PFSK-1 (cell line): ENCODE data around the gene ILK.

Experiments used
- POLR2AphosphoS5 ChIP-seq: IDR thresholded peaks from 2 replicates; pipeline ENCODE4 v1.6.1; 2012; ENCODE audit warnings: low read depth, mild to moderate bottlenecking, control low read depth, low read length, moderate library complexity
- SIN3A ChIP-seq: IDR thresholded peaks from 2 replicates; pipeline ENCODE4 v1.6.1; 2012; ENCODE audit warnings: mild to moderate bottlenecking, low read length, moderate library complexity, borderline replicate concordance; ENCODE audit not compliant: insufficient read depth
- TAF1 ChIP-seq: IDR thresholded peaks from 2 replicates; pipeline ENCODE4 v1.6.1; 2012; ENCODE audit warnings: low read length, control low read depth, borderline replicate concordance; ENCODE audit not compliant: insufficient read depth
- TF ChIP-seq, protein P1 (sequence below), 2 experiments: IDR thresholded peaks; 2 replicates each; pipeline versions ENCODE4 v1.6.1 to v1.8.0; 2011 to 2012; ENCODE audit warnings: low read depth in 2 of 2, low read length in 2 of 2, control low read depth in 1 of 2, inconsistent platforms in 1 of 2, mild to moderate bottlenecking in 1 of 2, moderate library complexity in 1 of 2; ENCODE audit not compliant: insufficient read depth in 1 of 2

DNA sequence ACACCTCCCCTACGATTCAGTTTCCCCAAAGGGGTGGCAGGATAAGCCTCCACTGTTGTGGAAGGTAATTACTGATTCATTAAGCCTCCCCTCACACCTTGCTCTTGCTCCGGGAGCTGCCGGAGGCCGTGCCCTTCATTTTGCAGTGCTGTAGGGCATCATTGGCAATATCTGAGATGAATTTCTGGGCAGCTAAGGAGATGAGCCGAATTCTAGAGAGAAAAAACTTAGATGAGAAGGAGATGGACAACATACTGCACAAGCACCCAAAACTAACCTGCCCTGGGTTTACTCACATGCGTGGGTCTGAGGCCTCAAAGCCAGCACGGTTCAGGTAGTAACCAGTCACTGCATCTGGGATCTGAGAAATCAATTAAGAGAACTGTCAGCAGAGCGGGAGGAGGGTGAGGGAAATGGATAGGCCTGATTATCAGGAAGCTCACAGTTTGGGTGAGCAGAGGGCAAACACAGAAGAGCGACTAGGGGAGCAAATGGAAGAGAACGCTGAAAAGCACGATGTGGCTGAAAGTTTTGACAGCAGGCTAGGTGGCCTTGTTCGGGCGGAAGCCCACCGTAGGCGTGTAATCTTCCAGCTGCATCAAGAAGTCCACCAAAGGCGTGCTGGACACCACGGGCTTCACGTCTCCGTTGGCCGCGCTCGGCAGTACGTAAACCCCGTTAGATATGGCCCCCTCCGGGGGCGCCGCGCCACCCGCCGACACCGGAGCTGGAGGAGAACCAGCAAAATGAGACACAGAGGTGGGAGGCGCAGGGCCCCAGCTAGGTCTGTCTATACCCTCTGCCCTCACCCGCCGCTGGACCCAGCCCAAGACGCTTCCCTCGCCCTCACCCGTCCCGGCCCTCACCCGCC, 7.8 kb downstream of the ILK start:
- TF ChIP-seq SIN3A, result no peak
- TF ChIP-seq POLR2AphosphoS5, result peak; percentile 58; the same call in 1 of the 2 replicates
- TF ChIP-seq, protein P1, sequence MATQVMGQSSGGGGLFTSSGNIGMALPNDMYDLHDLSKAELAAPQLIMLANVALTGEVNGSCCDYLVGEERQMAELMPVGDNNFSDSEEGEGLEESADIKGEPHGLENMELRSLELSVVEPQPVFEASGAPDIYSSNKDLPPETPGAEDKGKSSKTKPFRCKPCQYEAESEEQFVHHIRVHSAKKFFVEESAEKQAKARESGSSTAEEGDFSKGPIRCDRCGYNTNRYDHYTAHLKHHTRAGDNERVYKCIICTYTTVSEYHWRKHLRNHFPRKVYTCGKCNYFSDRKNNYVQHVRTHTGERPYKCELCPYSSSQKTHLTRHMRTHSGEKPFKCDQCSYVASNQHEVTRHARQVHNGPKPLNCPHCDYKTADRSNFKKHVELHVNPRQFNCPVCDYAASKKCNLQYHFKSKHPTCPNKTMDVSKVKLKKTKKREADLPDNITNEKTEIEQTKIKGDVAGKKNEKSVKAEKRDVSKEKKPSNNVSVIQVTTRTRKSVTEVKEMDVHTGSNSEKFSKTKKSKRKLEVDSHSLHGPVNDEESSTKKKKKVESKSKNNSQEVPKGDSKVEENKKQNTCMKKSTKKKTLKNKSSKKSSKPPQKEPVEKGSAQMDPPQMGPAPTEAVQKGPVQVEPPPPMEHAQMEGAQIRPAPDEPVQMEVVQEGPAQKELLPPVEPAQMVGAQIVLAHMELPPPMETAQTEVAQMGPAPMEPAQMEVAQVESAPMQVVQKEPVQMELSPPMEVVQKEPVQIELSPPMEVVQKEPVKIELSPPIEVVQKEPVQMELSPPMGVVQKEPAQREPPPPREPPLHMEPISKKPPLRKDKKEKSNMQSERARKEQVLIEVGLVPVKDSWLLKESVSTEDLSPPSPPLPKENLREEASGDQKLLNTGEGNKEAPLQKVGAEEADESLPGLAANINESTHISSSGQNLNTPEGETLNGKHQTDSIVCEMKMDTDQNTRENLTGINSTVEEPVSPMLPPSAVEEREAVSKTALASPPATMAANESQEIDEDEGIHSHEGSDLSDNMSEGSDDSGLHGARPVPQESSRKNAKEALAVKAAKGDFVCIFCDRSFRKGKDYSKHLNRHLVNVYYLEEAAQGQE (IDR thresholded peaks at IDR 0.05; ENCODE audit: insufficient read depth in 1 of 2, low read depth in 2 of 2, low read length in 2 of 2), result 0 out of 4 replicates have a peak, but pooled peaks of 1 of the 2 experiments have one; percentile 13
- TF ChIP-seq TAF1, result peak; percentile 55; the same call in 1 of the 2 replicates
